Measurements from ENCODE around the gene PSORS1C2.
A peak's percentile ranks its signal among the peaks of the same experiment; 100 is the strongest.
"Not testable (repeated sequence)": the region's sequence is repeated elsewhere in the genome, so short reads cannot be mapped to it uniquely, and the experiment has no call there.

PSORS1C2 gene

GRCh38 chr6:31138982-31139381 is at the start of gene PSORS1C2:
Gene PSORS1C2, minus strand, starts transcription at chr6:31139066. Its CDS starts 40 bp downstream, at chr6:31139026.
- H3K79me2 ChIP-seq (ENCODE audit: insufficient read depth, low read depth) = no peaks in the 10 kb centered on the region
- H3K27me3 ChIP-seq (ENCODE audit: insufficient read depth, low read depth) = no peaks in the 10 kb centered on the region
- peak within 1 kb of the TSS; percentile 55; the same call in 1 of the 2 replicates for H3K4me2 ChIP-seq
- no peak within 1 kb of the TSS for H3K9ac ChIP-seq
- peak within 1 kb of the TSS; percentile 55; the same call in 1 of the 2 replicates for H2AFZ ChIP-seq (ENCODE audit: low read depth)
- H3K4me1 ChIP-seq (ENCODE audit: low read depth, poor library complexity, severe bottlenecking) = peaks cover 5% of the 10 kb centered on the region
- H3K36me3 ChIP-seq (ENCODE audit: insufficient read depth) = no peaks in the 10 kb centered on the region
- no peak for TF ChIP-seq CTCF (conservative IDR thresholded peaks at IDR 0.05; ENCODE audit: low read depth, low read length)
- H3K4me3 ChIP-seq (IDR thresholded peaks at IDR 0.05; ENCODE audit: insufficient read depth, low read depth, low read length) = no peak within 1 kb of the TSS
- no peaks in the 10 kb centered on the region for H4K20me1 ChIP-seq (ENCODE audit: insufficient read depth)
- H3K27ac ChIP-seq = no peak within 1 kb of the TSS

- H3K4me2 ChIP-seq = no peak overlapping the region
- H2AFZ ChIP-seq (ENCODE audit: low read depth) = no peak overlapping the region
- peaks cover 38% of the 10 kb centered on the region for H3K4me1 ChIP-seq (ENCODE audit: low read depth, poor library complexity, severe bottlenecking)
- H3K79me2 ChIP-seq (ENCODE audit: insufficient read depth, low read depth) = no peaks in the 10 kb centered on the region
- no peaks in the 10 kb centered on the region for H3K27me3 ChIP-seq (ENCODE audit: insufficient read depth, low read depth)
- TF ChIP-seq CTCF (conservative IDR thresholded peaks at IDR 0.05; ENCODE audit: low read depth, low read length) = no peak
- H3K27ac ChIP-seq = no peak overlapping the region
- no peak overlapping the region for H3K4me3 ChIP-seq (IDR thresholded peaks at IDR 0.05; ENCODE audit: insufficient read depth, low read depth, low read length)
- no peaks in the 10 kb centered on the region for H4K20me1 ChIP-seq (ENCODE audit: insufficient read depth)
- H3K36me3 ChIP-seq (ENCODE audit: insufficient read depth) = no peaks in the 10 kb centered on the region
- no peak overlapping the region for H3K9ac ChIP-seq
Observed at GRCh38 chr6:31187780-31188194, 48.9 kb upstream of the PSORS1C2 start.

- no peaks in the 10 kb centered on the region for H3K27me3 ChIP-seq (ENCODE audit: insufficient read depth, low read depth)
- H3K79me2 ChIP-seq (ENCODE audit: insufficient read depth, low read depth) = no peaks in the 10 kb centered on the region
- no peaks in the 10 kb centered on the region for H4K20me1 ChIP-seq (ENCODE audit: insufficient read depth)
- H3K36me3 ChIP-seq (ENCODE audit: insufficient read depth) = no peaks in the 10 kb centered on the region
- no peak overlapping the region; the same call in 1 of the 2 replicates for H3K4me2 ChIP-seq
- H3K27ac ChIP-seq = no peak overlapping the region
- H3K4me1 ChIP-seq (ENCODE audit: low read depth, poor library complexity, severe bottlenecking) = peaks cover 29% of the 10 kb centered on the region
- no peak for TF ChIP-seq CTCF (conservative IDR thresholded peaks at IDR 0.05; ENCODE audit: low read depth, low read length)
- H3K4me3 ChIP-seq (IDR thresholded peaks at IDR 0.05; ENCODE audit: insufficient read depth, low read depth, low read length) = no peak overlapping the region
- no peak overlapping the region for H3K9ac ChIP-seq
- peak overlapping the region; percentile 25; the same call in 1 of the 2 replicates for H2AFZ ChIP-seq (ENCODE audit: low read depth)
Observed at GRCh38 chr6:31186052-31186734, 47.3 kb upstream of the PSORS1C2 start.

- peak overlapping the region; percentile 25; the same call in 1 of the 2 replicates for H3K4me2 ChIP-seq
- H3K36me3 ChIP-seq (ENCODE audit: insufficient read depth); H3K9ac ChIP-seq; H3K4me3 ChIP-seq (IDR thresholded peaks at IDR 0.05; ENCODE audit: insufficient read depth, low read depth, low read length); H4K20me1 ChIP-seq (ENCODE audit: insufficient read depth); H3K27me3 ChIP-seq (ENCODE audit: insufficient read depth, low read depth); H3K27ac ChIP-seq; H3K79me2 ChIP-seq (ENCODE audit: insufficient read depth, low read depth): not testable (repeated sequence)
- peaks cover 24% of the 10 kb centered on the region for H3K4me1 ChIP-seq (ENCODE audit: low read depth, poor library complexity, severe bottlenecking)
- H2AFZ ChIP-seq (ENCODE audit: low read depth) = peak overlapping the region; percentile 25; the same call in 1 of the 2 replicates
Observed at GRCh38 chr6:31185695-31186051, 46.8 kb upstream of the PSORS1C2 start.

- not testable (repeated sequence) for H2AFZ ChIP-seq (ENCODE audit: low read depth); H3K9ac ChIP-seq; H3K36me3 ChIP-seq (ENCODE audit: insufficient read depth); H3K4me2 ChIP-seq; H3K79me2 ChIP-seq (ENCODE audit: insufficient read depth, low read depth); H3K4me3 ChIP-seq (IDR thresholded peaks at IDR 0.05; ENCODE audit: insufficient read depth, low read depth, low read length); H3K27ac ChIP-seq; H4K20me1 ChIP-seq (ENCODE audit: insufficient read depth); H3K27me3 ChIP-seq (ENCODE audit: insufficient read depth, low read depth)
- H3K4me1 ChIP-seq (ENCODE audit: low read depth, poor library complexity, severe bottlenecking) = peaks cover 18% of the 10 kb centered on the region
Observed at GRCh38 chr6:31183859-31184258, 45.0 kb upstream of the PSORS1C2 start.

- H4K20me1 ChIP-seq (ENCODE audit: insufficient read depth); H3K4me2 ChIP-seq; H3K36me3 ChIP-seq (ENCODE audit: insufficient read depth); H3K9ac ChIP-seq; H2AFZ ChIP-seq (ENCODE audit: low read depth); H3K79me2 ChIP-seq (ENCODE audit: insufficient read depth, low read depth); H3K4me3 ChIP-seq (IDR thresholded peaks at IDR 0.05; ENCODE audit: insufficient read depth, low read depth, low read length); H3K27me3 ChIP-seq (ENCODE audit: insufficient read depth, low read depth); H3K27ac ChIP-seq: not testable (repeated sequence)
- peaks cover 20% of the 10 kb centered on the region for H3K4me1 ChIP-seq (ENCODE audit: low read depth, poor library complexity, severe bottlenecking)
Observed at GRCh38 chr6:31183287-31183686, 44.4 kb upstream of the PSORS1C2 start.

All from KMS-11 (cell line).